Ishikawa (cell line): ENCODE results near the gene IL6.

Experiments used
- CREB1 ChIP-seq: IDR thresholded peaks from 2 replicates; pipeline ENCODE4 v1.6.1; 2012; ENCODE audit warnings: low read depth
- EGR1 ChIP-seq: IDR thresholded peaks from 2 replicates; pipeline ENCODE4 v1.6.1; 2012
- EP300 ChIP-seq: IDR thresholded peaks from 2 replicates; pipeline ENCODE4 v1.6.1; 2012; ENCODE audit warnings: borderline replicate concordance
- FOXM1 ChIP-seq: IDR thresholded peaks from 2 replicates; pipeline ENCODE4 v1.6.1; 2012; ENCODE audit warnings: low read depth, borderline replicate concordance
- RAD21 ChIP-seq: IDR thresholded peaks from 2 replicates; pipeline ENCODE4 v1.6.1; 2012; ENCODE audit warnings: low read depth
- TAF1 ChIP-seq: IDR thresholded peaks from 2 replicates; pipeline ENCODE4 v1.6.1; 2012; ENCODE audit warnings: low read depth, mild to moderate bottlenecking
- TCF12 ChIP-seq: IDR thresholded peaks from 2 replicates; pipeline ENCODE4 v1.6.1; 2012; ENCODE audit warnings: low read depth
- YY1 ChIP-seq: IDR thresholded peaks from 2 replicates; pipeline ENCODE4 v1.6.1; 2012; ENCODE audit warnings: low read depth
- ZBTB7A ChIP-seq: IDR thresholded peaks from 2 replicates; pipeline ENCODE4 v1.6.1; 2012; ENCODE audit warnings: low read depth
- TF ChIP-seq, protein P1 (sequence below): IDR thresholded peaks from 2 replicates; pipeline ENCODE4 v1.6.1; 2012
- TF ChIP-seq, protein P2 (sequence below): IDR thresholded peaks from 2 replicates; pipeline ENCODE4 v1.6.1; 2012

DNA sequence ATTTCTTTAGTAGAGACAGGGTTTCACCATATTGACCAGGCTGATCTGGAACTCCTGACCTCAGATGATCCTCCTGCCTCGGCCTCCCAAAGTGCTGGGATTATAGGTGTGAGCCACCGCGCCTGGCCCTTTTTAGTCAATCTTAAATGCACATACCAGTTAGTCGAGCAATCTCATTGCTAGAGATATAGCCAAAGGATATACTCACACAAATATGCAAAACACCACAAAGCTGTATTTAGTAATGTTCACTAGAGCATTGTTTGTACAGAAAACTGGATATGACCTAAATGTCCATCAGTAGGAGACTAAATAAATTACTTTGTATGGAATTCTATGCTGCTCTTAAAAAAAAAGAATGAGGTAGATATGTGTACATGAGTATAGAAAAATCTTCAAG, 24.5 kb upstream of the IL6 start:
- TF ChIP-seq CREB1 = no peak
- no peak for TF ChIP-seq EP300
- TF ChIP-seq, protein P1, sequence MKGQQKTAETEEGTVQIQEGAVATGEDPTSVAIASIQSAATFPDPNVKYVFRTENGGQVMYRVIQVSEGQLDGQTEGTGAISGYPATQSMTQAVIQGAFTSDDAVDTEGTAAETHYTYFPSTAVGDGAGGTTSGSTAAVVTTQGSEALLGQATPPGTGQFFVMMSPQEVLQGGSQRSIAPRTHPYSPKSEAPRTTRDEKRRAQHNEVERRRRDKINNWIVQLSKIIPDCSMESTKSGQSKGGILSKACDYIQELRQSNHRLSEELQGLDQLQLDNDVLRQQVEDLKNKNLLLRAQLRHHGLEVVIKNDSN = no peak
- no peak for TF ChIP-seq TCF12
- TF ChIP-seq RAD21 = no peak
- no peak for TF ChIP-seq FOXM1
- TF ChIP-seq YY1 = no peak
- TF ChIP-seq ZBTB7A = no peak
- no peak for TF ChIP-seq TAF1
- TF ChIP-seq EGR1 = no peak
- TF ChIP-seq, protein P2, sequence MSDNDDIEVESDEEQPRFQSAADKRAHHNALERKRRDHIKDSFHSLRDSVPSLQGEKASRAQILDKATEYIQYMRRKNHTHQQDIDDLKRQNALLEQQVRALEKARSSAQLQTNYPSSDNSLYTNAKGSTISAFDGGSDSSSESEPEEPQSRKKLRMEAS = no peak
